PC-3 (cell line): Measurements from ENCODE around the gene OR5H6.

Experiments
- EZH2 ChIP-seq: fragments of 300-600 bp; sonication (generic); IDR thresholded peaks from one replicate; pipeline ENCODE4 v1.6.1; 2017; ENCODE audit warnings: antibody characterized with exemption, mild to moderate bottlenecking, low read length; ENCODE audit not compliant: unreplicated experiment
- EZH2phosphoT487 ChIP-seq: fragments of 300-600 bp; sonication (generic); IDR thresholded peaks from 2 replicates; pipeline ENCODE4 v1.6.1; 2018; ENCODE audit warnings: mild to moderate bottlenecking, antibody characterized with exemption, low read length, borderline replicate concordance
- TF ChIP-seq, protein P1 (sequence below): fragments of 300-600 bp; sonication (generic); conservative IDR thresholded peaks from 2 replicates; pipeline ENCODE4 v1.5.1; 2017; ENCODE audit warnings: antibody characterized with exemption, low read depth, mild to moderate bottlenecking, low read length

DNA sequence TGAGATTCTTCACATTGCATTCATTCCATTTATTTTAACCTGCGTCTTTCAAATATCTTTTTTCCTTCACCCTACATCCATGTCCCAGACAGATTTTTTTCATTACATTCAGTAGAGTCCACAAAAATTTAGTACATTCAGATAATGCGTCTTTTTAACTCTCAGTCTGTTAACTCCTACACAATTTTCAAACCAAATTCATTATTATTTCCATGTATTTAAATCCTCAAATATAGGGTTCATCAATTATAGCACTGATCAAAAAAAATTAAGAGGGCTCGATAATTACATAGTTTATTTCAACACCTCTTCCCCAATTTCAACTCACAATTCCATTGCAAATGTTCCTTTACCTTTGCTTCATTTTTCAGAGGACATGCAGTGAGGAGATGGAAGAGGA is at the start of gene OR5H6:
- TF ChIP-seq, protein P1, sequence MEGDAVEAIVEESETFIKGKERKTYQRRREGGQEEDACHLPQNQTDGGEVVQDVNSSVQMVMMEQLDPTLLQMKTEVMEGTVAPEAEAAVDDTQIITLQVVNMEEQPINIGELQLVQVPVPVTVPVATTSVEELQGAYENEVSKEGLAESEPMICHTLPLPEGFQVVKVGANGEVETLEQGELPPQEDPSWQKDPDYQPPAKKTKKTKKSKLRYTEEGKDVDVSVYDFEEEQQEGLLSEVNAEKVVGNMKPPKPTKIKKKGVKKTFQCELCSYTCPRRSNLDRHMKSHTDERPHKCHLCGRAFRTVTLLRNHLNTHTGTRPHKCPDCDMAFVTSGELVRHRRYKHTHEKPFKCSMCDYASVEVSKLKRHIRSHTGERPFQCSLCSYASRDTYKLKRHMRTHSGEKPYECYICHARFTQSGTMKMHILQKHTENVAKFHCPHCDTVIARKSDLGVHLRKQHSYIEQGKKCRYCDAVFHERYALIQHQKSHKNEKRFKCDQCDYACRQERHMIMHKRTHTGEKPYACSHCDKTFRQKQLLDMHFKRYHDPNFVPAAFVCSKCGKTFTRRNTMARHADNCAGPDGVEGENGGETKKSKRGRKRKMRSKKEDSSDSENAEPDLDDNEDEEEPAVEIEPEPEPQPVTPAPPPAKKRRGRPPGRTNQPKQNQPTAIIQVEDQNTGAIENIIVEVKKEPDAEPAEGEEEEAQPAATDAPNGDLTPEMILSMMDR = no peak
- TF ChIP-seq EZH2 (no peak), EZH2phosphoT487 (no peak)
